HK-2 (cell line): ENCODE measurements around the gene HINT1.
A peak's percentile ranks its signal among the peaks of the same experiment; 100 is the strongest.
"Not testable (repeated sequence)": the region's sequence is repeated elsewhere in the genome, so short reads cannot be mapped to it uniquely, and the experiment has no call there.

ENCODE experiments used
- DNase-seq: peaks from one replicate; pipeline ENCODE4 v3.0.0-alpha.2; 2018; ENCODE audit not compliant: unreplicated experiment

Gene HINT1

GRCh38 chr5:131170540-131171275 lies 5.7 kb upstream of the HINT1 start, which contains the start of gene LYRM7:
Gene LYRM7 (plus strand): TSS chr5:131170944. CDS start chr5:131171021, 77 bp downstream.
- peak; percentile 91 for DNase-seq

- no peak for DNase-seq
These were observed 4.9 kb upstream of the HINT1 start for GRCh38 chr5:131169810-131170539.

- no peak for DNase-seq
These were observed 2.6 kb upstream of the HINT1 start for GRCh38 chr5:131167615-131168014.

- peak; percentile 73 for DNase-seq
These were observed 601 bp downstream of the HINT1 start for GRCh38 chr5:131164191-131165118.

- DNase-seq: no peak
These were observed 1.6 kb downstream of the HINT1 start for GRCh38 chr5:131163276-131164119.

- no peak for DNase-seq
These were observed 4.9 kb downstream of the HINT1 start for GRCh38 chr5:131160134-131160533.

GRCh38 chr5:131156957-131157356 lies 8.1 kb downstream of the HINT1 start:
- no peak for DNase-seq

GRCh38 chr5:131156385-131156784 lies 8.7 kb downstream of the HINT1 start:
- no peak for DNase-seq

GRCh38 chr5:131151216-131151615 lies 13.8 kb downstream of the HINT1 start:
- no peak for DNase-seq

- no peak for DNase-seq
These were observed 14.6 kb downstream of the HINT1 start for GRCh38 chr5:131150408-131150807.

- DNase-seq: no peak
These were observed 16.2 kb downstream of the HINT1 start for GRCh38 chr5:131148835-131149234.

- no peak for DNase-seq
These were observed 17.8 kb downstream of the HINT1 start for GRCh38 chr5:131147258-131147657.

- no peak for DNase-seq
These were observed 22.0 kb downstream of the HINT1 start for GRCh38 chr5:131142970-131143617.

- DNase-seq: no peak
These were observed 25.7 kb downstream of the HINT1 start for GRCh38 chr5:131139321-131139720.

- not testable (repeated sequence) for DNase-seq
These were observed 26.6 kb downstream of the HINT1 start for GRCh38 chr5:131138406-131138805.

GRCh38 chr5:131133091-131133490 lies 32.0 kb downstream of the HINT1 start:
- not testable (repeated sequence) for DNase-seq

GRCh38 chr5:131129306-131129705 lies 35.8 kb downstream of the HINT1 start:
- no peak for DNase-seq

GRCh38 chr5:131127244-131127643 lies 37.8 kb downstream of the HINT1 start:
- DNase-seq: not testable (repeated sequence)

GRCh38 chr5:131114754-131115153 lies 50.3 kb downstream of the HINT1 start:
- DNase-seq: no peak

GRCh38 chr5:131112424-131112823 lies 52.6 kb downstream of the HINT1 start:
- DNase-seq: no peak

- DNase-seq: no peak
These were observed 54.8 kb downstream of the HINT1 start for GRCh38 chr5:131110256-131110594.
